NT2/D1 (cell line): ENCODE measurements around the gene SLC25A13.

Experiments
- SUZ12 ChIP-seq: IDR thresholded peaks from 2 replicates; pipeline ENCODE4 v1.6.1; 2011; ENCODE audit not compliant: insufficient read length, insufficient read depth; ENCODE audit errors: extremely low read depth
- YY1 ChIP-seq: IDR thresholded peaks from 2 replicates; pipeline ENCODE4 v1.6.1; 2011; ENCODE audit not compliant: insufficient read length, insufficient read depth
- ZNF274 ChIP-seq: IDR thresholded peaks from 2 replicates; pipeline ENCODE4 v1.6.1; 2011; ENCODE audit warnings: mild to moderate bottlenecking, low read depth, low read length

DNA sequence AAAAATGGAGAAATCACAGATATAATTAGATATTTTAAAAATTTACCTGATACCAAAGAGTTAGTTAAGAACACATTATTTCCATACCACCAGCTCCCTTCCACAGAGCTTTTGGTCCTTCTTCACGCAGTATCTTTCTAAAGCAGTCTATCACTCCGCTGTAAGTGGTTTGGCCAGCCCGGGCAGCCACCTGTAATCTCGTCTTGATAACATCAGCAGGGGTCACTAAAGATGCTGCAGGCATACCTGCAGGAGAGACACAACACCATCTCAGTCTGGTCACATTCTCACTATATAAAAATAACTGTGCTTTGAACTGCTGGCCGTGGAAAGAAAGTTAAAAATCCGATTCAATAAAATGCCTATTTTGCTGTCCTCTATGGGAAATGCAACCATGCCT is 200.1 kb downstream of the SLC25A13 start:
- TF ChIP-seq ZNF274 (no peak), SUZ12 (no peak), YY1 (no peak)
